Astrocyte of the hippocampus (primary cell): ENCODE results near the gene THSD7B.

ENCODE experiments used
- DNase-seq: peaks from one replicate; pipeline ENCODE4 v3.0.0; 2011; ENCODE audit warnings: low read depth, low spot score

Gene THSD7B

GRCh38 chr2:137348301-137348700, 583.0 kb downstream of the THSD7B start:
- no peak for DNase-seq

GRCh38 chr2:137357634-137358033, 592.3 kb downstream of the THSD7B start:
- no peak for DNase-seq

- DNase-seq: peak; percentile 37
These were observed 602.0 kb downstream of the THSD7B start for GRCh38 chr2:137367361-137367760.

- peak; percentile 3 for DNase-seq
These were observed 603.8 kb downstream of the THSD7B start for GRCh38 chr2:137369106-137369505.

- no peak for DNase-seq
These were observed 613.8 kb downstream of the THSD7B start for GRCh38 chr2:137379186-137379585.

GRCh38 chr2:137380610-137381009, 615.3 kb downstream of the THSD7B start:
- DNase-seq: peak; percentile 80

GRCh38 chr2:137381731-137382130, 616.4 kb downstream of the THSD7B start:
- no peak for DNase-seq

GRCh38 chr2:137383391-137383790, 618.0 kb downstream of the THSD7B start:
- DNase-seq: no peak

GRCh38 chr2:137387044-137387443, 621.7 kb downstream of the THSD7B start:
- DNase-seq: no peak

GRCh38 chr2:137405496-137405895, 640.2 kb downstream of the THSD7B start:
- DNase-seq: no peak

- no peak for DNase-seq
These were observed 646.2 kb downstream of the THSD7B start for GRCh38 chr2:137411585-137411984.

- DNase-seq: peak; percentile 25
These were observed 655.4 kb downstream of the THSD7B start for GRCh38 chr2:137420744-137421143.

GRCh38 chr2:137435162-137435561, 669.8 kb downstream of the THSD7B start:
- peak; percentile 1 for DNase-seq

- no peak for DNase-seq
These were observed 672.0 kb downstream of the THSD7B start for GRCh38 chr2:137437386-137437785.

- no peak for DNase-seq
These were observed 679.6 kb downstream of the THSD7B start for GRCh38 chr2:137444970-137445369.

- DNase-seq: no peak
These were observed 684.1 kb downstream of the THSD7B start for GRCh38 chr2:137449454-137449853.

- no peak for DNase-seq
These were observed 689.5 kb downstream of the THSD7B start for GRCh38 chr2:137454886-137455285.

- DNase-seq: peak; percentile 56
These were observed 702.0 kb downstream of the THSD7B start for GRCh38 chr2:137467246-137467862.

GRCh38 chr2:137493261-137493660, 727.9 kb downstream of the THSD7B start:
- no peak for DNase-seq

GRCh38 chr2:137500599-137500998, 735.3 kb downstream of the THSD7B start:
- DNase-seq: no peak

GRCh38 chr2:137507237-137507636, 741.9 kb downstream of the THSD7B start:
- DNase-seq: peak; percentile 5

- no peak for DNase-seq
These were observed 743.5 kb downstream of the THSD7B start for GRCh38 chr2:137508739-137509384.

- no peak for DNase-seq
These were observed 746.2 kb downstream of the THSD7B start for GRCh38 chr2:137511526-137511925.
